ENCODE data around the gene SERPINB7. TPM values are rescaled to one million over a fixed set of nuclear protein-coding genes. Genes with fewer than 3 reads are reported as not detected.

The SERPINB7 gene
- total RNA-seq, 4 donors from 2014 or later: not detected

GRCh38 chr18:63844254-63844653, 69.0 kb downstream of the SERPINB7 start:
- no peak for TF ChIP-seq CTCF (IDR thresholded peaks at IDR 0.05; ENCODE audit: low read depth)

GRCh38 chr18:63848159-63848558, 72.9 kb downstream of the SERPINB7 start:
- no peak for TF ChIP-seq CTCF (IDR thresholded peaks at IDR 0.05; ENCODE audit: low read depth)

- TF ChIP-seq CTCF (IDR thresholded peaks at IDR 0.05; ENCODE audit: low read depth): no peak
These were observed 74.8 kb downstream of the SERPINB7 start for GRCh38 chr18:63850020-63850419.

- no peak for TF ChIP-seq CTCF (IDR thresholded peaks at IDR 0.05; ENCODE audit: low read depth)
These were observed 75.4 kb downstream of the SERPINB7 start for GRCh38 chr18:63850636-63851035.

Other genes with a start within 250 kb of the SERPINB7 start
- not detected for gene SERPINB12, start 233.0 kb upstream of the SERPINB7 start, total RNA-seq
- not detected for gene SERPINB13, start 188.1 kb upstream of the SERPINB7 start, total RNA-seq
- gene SERPINB4, start 131.2 kb upstream of the SERPINB7 start, total RNA-seq: not detected
- not detected for gene SERPINB3, start 113.5 kb upstream of the SERPINB7 start, total RNA-seq
- gene SERPINB11, start 72.5 kb upstream of the SERPINB7 start, total RNA-seq: not detected
- 1 to 10 TPM in 1 of 4 donors, under 1 TPM in 2, not detected in 1; 0.44 to 2.6 (median 0.51) TPM for gene SERPINB2, start 112.3 kb downstream of the SERPINB7 start, total RNA-seq
- not detected for gene SERPINB10, start 132.5 kb downstream of the SERPINB7 start, total RNA-seq
- gene HMSD, start 173.9 kb downstream of the SERPINB7 start, total RNA-seq: not detected
- gene SERPINB8, start 194.7 kb downstream of the SERPINB7 start, total RNA-seq: 10 to 100 TPM in 3 of 4 donors, 1 to 10 TPM in 1; 8.7 to 22.5 (median 20.1) TPM